H1 (cell line): ENCODE measurements around the gene NEURL1. TPM values are rescaled to one million over a fixed set of nuclear protein-coding genes. Genes with fewer than 3 reads are reported as not detected.

Experiments
- CTCF ChIA-PET: fragments of 300-600 bp; sonication (Branson Sonifier 250); formaldehyde crosslinking; loops from one replicate; lab custom pipeline; 2021; ENCODE audit not compliant: partially characterized antibody; lab: Charles Lee
- POLR2A ChIA-PET: fragments of 300-600 bp; sonication (Branson Sonifier 250); formaldehyde crosslinking; loops from one replicate; lab custom pipeline; 2021; ENCODE audit warnings: inconsistent platforms; ENCODE audit not compliant: partially characterized antibody; lab: Charles Lee
- DNase-seq, 2 experiments: peaks; one replicate each; pipeline versions ENCODE4 v3.0.0 to v3.0.0-alpha.2; 2010 to 2022; ENCODE audit warnings: low spot score in 2 of 2, low read depth in 1 of 2, mixed read lengths in 1 of 2
- FAIRE-seq: peaks from 2 replicates; lab custom pipeline; 2011; peaks lifted over from hg19 to GRCh38; lab: Jason Lieb, UNC
- H2AFZ ChIP-seq: 2 replicates; pipeline ENCODE4 v1.8.1; 2012; ENCODE audit warnings: low read length, inconsistent platforms
- H2AK5ac ChIP-seq: 2 replicates; pipeline ENCODE4 v1.6.1; 2013; ENCODE audit warnings: low read depth, low read length
- H2BK120ac ChIP-seq: replicated peaks from 2 replicates; pipeline ENCODE3; 2013; ENCODE audit warnings: low read depth, low read length, inconsistent platforms
- H2BK12ac ChIP-seq: 2 replicates; pipeline ENCODE4 v1.6.1; 2013; ENCODE audit warnings: low read depth, low read length
- H2BK15ac ChIP-seq: 2 replicates; pipeline ENCODE4 v1.6.1; 2013; ENCODE audit warnings: low read length
- H2BK20ac ChIP-seq: 2 replicates; pipeline ENCODE4 v1.6.1; 2013; ENCODE audit warnings: low read length
- H2BK5ac ChIP-seq: 2 replicates; pipeline ENCODE4 v1.6.1; 2013; ENCODE audit warnings: low read depth, low read length
- H3K14ac ChIP-seq: 2 replicates; pipeline ENCODE4 v1.6.1; 2013; ENCODE audit warnings: inconsistent platforms; ENCODE audit not compliant: insufficient read length
- H3K18ac ChIP-seq: 2 replicates; pipeline ENCODE4 v1.6.1; 2013; ENCODE audit warnings: low read length; ENCODE audit errors: extremely low read depth
- H3K23ac ChIP-seq: 2 replicates; pipeline ENCODE4 v1.6.1; 2013; ENCODE audit warnings: inconsistent platforms; ENCODE audit not compliant: insufficient read length
- H3K23me2 ChIP-seq: 2 replicates; pipeline ENCODE4 v1.6.1; 2013; ENCODE audit warnings: low read depth, low read length
- H3K27ac ChIP-seq: 2 replicates; pipeline ENCODE4 v1.6.1; 2011; ENCODE audit warnings: low read depth, low read length, inconsistent platforms
- H3K27me3 ChIP-seq, 4 experiments: replicated peaks in 1 of 4; 1 replicate in 1 of 4; 2 replicates in 3 of 4; pipeline versions ENCODE4 v1.6.1 to v1.8.1; 2011 to 2013; ENCODE audit warnings: low read length in 3 of 4, mild to moderate bottlenecking in 3 of 4, inconsistent platforms in 2 of 4, mixed read lengths in 2 of 4, moderate library complexity in 1 of 4; ENCODE audit not compliant: control insufficient read depth in 3 of 4, insufficient read depth in 3 of 4; ENCODE audit errors: extremely low read depth in 1 of 4
- H3K36me3 ChIP-seq, 4 experiments: 2 replicates each; pipeline versions ENCODE4 v1.6.1 to v1.8.1; 2011 to 2013; ENCODE audit warnings: mild to moderate bottlenecking in 4 of 4, low read length in 3 of 4, moderate library complexity in 2 of 4, control low read depth in 1 of 4, inconsistent platforms in 1 of 4; ENCODE audit not compliant: insufficient read depth in 4 of 4, control insufficient read depth in 2 of 4
- H3K4ac ChIP-seq: replicated peaks from 2 replicates; pipeline ENCODE3; 2013; ENCODE audit warnings: low read length, low read depth, mixed read lengths, inconsistent platforms; ENCODE audit not compliant: insufficient read length
- H3K4me1 ChIP-seq, 4 experiments: replicated peaks in 1 of 4; 1 replicate in 1 of 4; 2 replicates in 3 of 4; pipeline versions ENCODE4 v1.6.1 to v1.8.1; 2011 to 2013; ENCODE audit warnings: low read length in 3 of 4, inconsistent platforms in 2 of 4, mixed read lengths in 1 of 4; ENCODE audit not compliant: insufficient read depth in 4 of 4, control insufficient read depth in 3 of 4
- H3K4me2 ChIP-seq, 2 experiments: 2 replicates each; pipeline versions ENCODE4 v1.6.1 to v1.8.1; 2011 to 2013; ENCODE audit warnings: low read depth in 2 of 2, low read length in 2 of 2, control low read depth in 1 of 2, inconsistent platforms in 1 of 2, mild to moderate bottlenecking in 1 of 2; ENCODE audit not compliant: insufficient read depth in 1 of 2
- H3K4me3 ChIP-seq, 4 experiments: fragments of 200-600, 300-600 bp in 1 of 4; sonication (generic), shearing (Covaris generic), sonication (Bioruptor Twin) in 1 of 4; 2 replicates each; pipeline versions ENCODE4 v1.5.1 to v1.8.1; 2011 to 2016; ENCODE audit warnings: low read length in 4 of 4, low read depth in 3 of 4, control low read depth in 2 of 4, inconsistent platforms in 2 of 4, mild to moderate bottlenecking in 2 of 4, mixed read lengths in 1 of 4, moderate library complexity in 1 of 4; ENCODE audit not compliant: insufficient read depth in 2 of 4; ENCODE audit errors: extremely low read depth in 1 of 4
- H3K56ac ChIP-seq: replicated peaks from 2 replicates; pipeline ENCODE3; 2013; ENCODE audit warnings: low read depth, mild to moderate bottlenecking, mixed read lengths, low read length, inconsistent platforms; ENCODE audit not compliant: insufficient read length
- H3K79me1 ChIP-seq: 2 replicates; pipeline ENCODE4 v1.6.1; 2013; ENCODE audit warnings: low read depth, low read length, control low read depth
- H3K79me2 ChIP-seq, 2 experiments: 2 replicates each; pipeline versions ENCODE4 v1.6.1 to v1.8.1; 2012 to 2013; ENCODE audit warnings: low read length in 2 of 2, mild to moderate bottlenecking in 2 of 2, inconsistent platforms in 1 of 2; ENCODE audit not compliant: insufficient read depth in 2 of 2, control insufficient read depth in 1 of 2
- H3K9ac ChIP-seq, 4 experiments: replicated peaks in 1 of 4; 1 replicate in 1 of 4; 2 replicates in 3 of 4; pipeline versions ENCODE4 v1.6.1 to v1.8.1; 2011 to 2013; ENCODE audit warnings: low read depth in 3 of 4, low read length in 3 of 4, control low read depth in 2 of 4, mild to moderate bottlenecking in 2 of 4, moderate library complexity in 2 of 4, inconsistent platforms in 1 of 4; ENCODE audit errors: extremely low read depth in 1 of 4
- H3K9me3 ChIP-seq, 2 experiments: 2 replicates each; pipeline versions ENCODE4 v1.6.1 to v1.8.1; 2012 to 2013; ENCODE audit warnings: mild to moderate bottlenecking in 2 of 2, moderate library complexity in 2 of 2, control low read depth in 1 of 2, inconsistent platforms in 1 of 2, low read depth in 1 of 2, low read length in 1 of 2, mixed read lengths in 1 of 2; ENCODE audit not compliant: insufficient read depth in 2 of 2
- H4K20me1 ChIP-seq, 2 experiments: replicated peaks in 1 of 2; 2 replicates each; pipeline versions ENCODE3 to v1.8.1; 2011 to 2013; ENCODE audit warnings: inconsistent platforms in 2 of 2, low read length in 2 of 2, mild to moderate bottlenecking in 1 of 2; ENCODE audit not compliant: insufficient read depth in 2 of 2, control insufficient read depth in 1 of 2
- H4K5ac ChIP-seq: 2 replicates; pipeline ENCODE4 v1.6.1; 2013; ENCODE audit warnings: low read length, low read depth, mixed read lengths, inconsistent platforms; ENCODE audit not compliant: insufficient read length
- H4K8ac ChIP-seq: 2 replicates; pipeline ENCODE4 v1.8.0; 2013; ENCODE audit warnings: mild to moderate bottlenecking, moderate library complexity, low read length, inconsistent platforms; ENCODE audit not compliant: insufficient read depth; ENCODE audit errors: extremely low read depth
- H4K91ac ChIP-seq: replicated peaks from 2 replicates; pipeline ENCODE3; 2013; ENCODE audit warnings: low read length, mixed read lengths, inconsistent platforms; ENCODE audit not compliant: insufficient read length
- BACH1 ChIP-seq: IDR thresholded peaks from 2 replicates; pipeline ENCODE4 v1.6.1; 2012; ENCODE audit warnings: low read length, improper control_type of control experiment
- GABPA ChIP-seq: IDR thresholded peaks from 2 replicates; pipeline ENCODE4 v1.6.1; 2011; ENCODE audit warnings: mild to moderate bottlenecking, low read length, moderate library complexity, borderline replicate concordance; ENCODE audit not compliant: insufficient read depth
- RFX5 ChIP-seq: IDR thresholded peaks from 2 replicates; pipeline ENCODE4 v1.6.1; 2011; ENCODE audit warnings: low read depth, low read length, improper control_type of control experiment, borderline replicate concordance
- SP2 ChIP-seq: IDR thresholded peaks from 2 replicates; pipeline ENCODE4 v1.6.1; 2012; ENCODE audit warnings: mild to moderate bottlenecking, low read length, inconsistent platforms
- ZNF274 ChIP-seq: IDR thresholded peaks from 2 replicates; pipeline ENCODE4 v1.7.0; 2012; ENCODE audit warnings: low read length, borderline replicate concordance; ENCODE audit errors: extremely low read depth
- WGBS, 2 experiments: shearing (Covaris generic) in 1 of 2; methylation state at CpG; one replicate each; pipeline versions ENCODE4 v1.1.6 to v1.1.7; 2013 to 2015; ENCODE audit warnings: low lambda C conversion rate in 2 of 2, mixed read lengths in 2 of 2, inconsistent platforms in 1 of 2, low coverage in 1 of 2, missing lambda C conversion rate in 1 of 2; ENCODE audit not compliant: insufficient replicate concordance in 2 of 2, insufficient coverage in 1 of 2, insufficient read length in 1 of 2; ENCODE audit errors: extremely low coverage in 1 of 2, missing lambda C conversion rate in 1 of 2; 5-methylcytosine and 5-hydroxymethylcytosine counted together
- polyA plus RNA-seq, 7 experiments: library from polyadenylated mRNA; depleted of rRNA in 3 of 7; stranded (reverse) in 5 of 7; unstranded in 2 of 7; fragments of >200 nt in 5 of 7; fragments of 200-250 nt in 2 of 7; gene quantifications; 1 replicate in 5 of 7; 2 replicates in 1 of 7; 4 replicates in 1 of 7; pipeline versions ENCODE4 v1.2.1 to v1.2.3, GENCODE V29; 2011 to 2013; ENCODE audit warnings: missing spikeins in 2 of 7, mixed read lengths in 2 of 7
- total RNA-seq: library from RNA; stranded (reverse); fragmentation: NEBNext Ultra II Directional; extraction: Animal tissue kit (Norgen Biotek cat#: 25700); gene quantifications from 2 replicates; pipeline ENCODE4 v1.2.1, GENCODE V29; 2021

NEURL1 gene
- total and polyA plus RNA-seq, 2 of the 8 experiments (the other 6 are each of a cell fraction or from before 2014, with no cell fraction given) = 0.54 to 0.58 TPM

GRCh38 chr10:103450201-103450695 is 43.3 kb upstream of the NEURL1 start:
- CTCF ChIA-PET = interaction anchor here (1.7 to 5.0 kb wide), 4 partner anchors 26 to 35 kb away, joined by 5 to 30 read pairs (median 17); no protein-coding TSS in a partner anchor
- H3K4me1 ChIP-seq = peaks cover 0 to 15% (median 4%) of the 10 kb centered on the region in 4 experiments; a peak in 5 of 7 replicates
- H3K23ac ChIP-seq = no peak overlapping the region
- WGBS, 2 experiments = 85% methylated on average over 12 of the region's 12 CpGs; no CpG with 5 or more reads in 1 of the 2 experiments
- no peak for DNase-seq
- no peak for FAIRE-seq
- H3K4ac ChIP-seq = no peak overlapping the region
- H2BK12ac ChIP-seq = no peak overlapping the region
- no peak overlapping the region for H2BK15ac ChIP-seq
- TF ChIP-seq GABPA (no peak), RFX5 (no peak), ZNF274 (no peak), SP2 (no peak), BACH1 (no peak)
- no peak overlapping the region for H2BK20ac ChIP-seq
- no peak overlapping the region for H3K14ac ChIP-seq
- no peaks in the 10 kb centered on the region for H3K79me2 ChIP-seq
- no peak overlapping the region for H3K18ac ChIP-seq
- H3K4me3 ChIP-seq = no peak overlapping the region
- no peak overlapping the region for H3K27ac ChIP-seq
- H3K79me1 ChIP-seq = no peaks in the 10 kb centered on the region; the same call in 1 of the 2 replicates
- no peak overlapping the region for H3K56ac ChIP-seq
- no peak overlapping the region for H4K8ac ChIP-seq
- H3K9ac ChIP-seq = no peak overlapping the region
- H3K23me2 ChIP-seq = peaks cover 3% of the 10 kb centered on the region; the same call in 1 of the 2 replicates
- no peak overlapping the region for H2BK5ac ChIP-seq
- H3K4me2 ChIP-seq = no peak overlapping the region
- H3K27me3 ChIP-seq = no peaks in the 10 kb centered on the region; a peak in 2 of 7 replicates
- H3K9me3 ChIP-seq = no peaks in the 10 kb centered on the region
- H3K36me3 ChIP-seq = peaks cover 3 to 23% (median 15%) of the 10 kb centered on the region in 4 experiments; a peak in 6 of 8 replicates
- peaks cover 3 to 5% of the 10 kb centered on the region in 2 experiments for H4K20me1 ChIP-seq
- no peak overlapping the region for H2AK5ac ChIP-seq
- H4K5ac ChIP-seq = no peak overlapping the region
- H2BK120ac ChIP-seq = no peak overlapping the region
- POLR2A ChIA-PET = interaction anchor here (1.3 to 3.2 kb wide), 2 partner anchors 11 to 26 kb away, joined by 5 to 12 read pairs; no protein-coding TSS in a partner anchor
- H4K91ac ChIP-seq = no peak overlapping the region
- H2AFZ ChIP-seq = no peak overlapping the region
